ENCODE results near the gene KRTAP10-4. TPM values are rescaled to one million over a fixed set of nuclear protein-coding genes. Genes with fewer than 3 reads are reported as not detected.
"Not testable (repeated sequence)": the region's sequence is repeated elsewhere in the genome, so short reads cannot be mapped to it uniquely, and the experiment has no call there.

The KRTAP10-4 gene
- not detected in 2 replicates for total RNA-seq (2014; rRNA removed; shearing (Covaris generic))

DNA sequence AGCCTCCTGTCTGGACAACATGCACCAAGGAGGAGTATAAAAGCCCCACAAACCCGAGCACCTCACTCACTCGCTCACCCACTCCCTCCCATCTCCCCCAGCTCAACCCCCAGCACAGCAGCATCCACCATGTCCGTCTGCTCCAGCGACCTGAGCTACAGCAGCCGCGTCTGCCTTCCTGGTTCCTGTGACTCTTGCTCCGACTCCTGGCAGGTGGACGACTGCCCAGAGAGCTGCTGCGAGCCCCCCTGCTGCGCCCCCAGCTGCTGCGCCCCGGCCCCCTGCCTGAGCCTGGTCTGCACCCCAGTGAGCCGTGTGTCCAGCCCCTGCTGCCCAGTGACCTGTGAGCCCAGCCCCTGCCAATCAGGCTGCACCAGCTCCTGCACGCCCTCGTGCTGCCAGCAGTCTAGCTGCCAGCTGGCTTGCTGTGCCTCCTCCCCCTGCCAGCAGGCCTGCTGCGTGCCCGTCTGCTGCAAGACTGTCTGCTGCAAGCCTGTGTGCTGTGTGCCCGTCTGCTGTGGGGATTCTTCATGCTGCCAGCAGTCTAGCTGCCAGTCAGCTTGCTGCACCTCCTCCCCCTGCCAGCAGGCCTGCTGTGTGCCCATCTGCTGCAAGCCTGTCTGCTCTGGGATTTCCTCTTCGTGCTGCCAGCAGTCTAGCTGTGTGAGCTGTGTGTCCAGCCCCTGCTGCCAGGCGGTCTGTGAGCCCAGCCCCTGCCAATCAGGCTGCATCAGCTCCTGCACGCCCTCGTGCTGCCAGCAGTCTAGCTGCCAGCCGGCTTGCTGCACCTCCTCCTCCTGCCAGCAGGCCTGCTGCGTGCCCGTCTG lies at the start of gene KRTAP10-4:
Gene KRTAP10-4 (plus strand): TSS at position 100 of the 827 bp plus-strand sequence. CDS start 30 bp downstream, at position 130.
- H3K27me3 ChIP-seq (ENCODE audit: control insufficient read depth, insufficient read depth, low read length); DNase-seq; H3K4me3 ChIP-seq (ENCODE audit: insufficient read depth, low read depth, low read length); H3K36me3 ChIP-seq (replicated peaks; ENCODE audit: control insufficient read depth, insufficient read depth, low read length): not testable (repeated sequence)

DNA sequence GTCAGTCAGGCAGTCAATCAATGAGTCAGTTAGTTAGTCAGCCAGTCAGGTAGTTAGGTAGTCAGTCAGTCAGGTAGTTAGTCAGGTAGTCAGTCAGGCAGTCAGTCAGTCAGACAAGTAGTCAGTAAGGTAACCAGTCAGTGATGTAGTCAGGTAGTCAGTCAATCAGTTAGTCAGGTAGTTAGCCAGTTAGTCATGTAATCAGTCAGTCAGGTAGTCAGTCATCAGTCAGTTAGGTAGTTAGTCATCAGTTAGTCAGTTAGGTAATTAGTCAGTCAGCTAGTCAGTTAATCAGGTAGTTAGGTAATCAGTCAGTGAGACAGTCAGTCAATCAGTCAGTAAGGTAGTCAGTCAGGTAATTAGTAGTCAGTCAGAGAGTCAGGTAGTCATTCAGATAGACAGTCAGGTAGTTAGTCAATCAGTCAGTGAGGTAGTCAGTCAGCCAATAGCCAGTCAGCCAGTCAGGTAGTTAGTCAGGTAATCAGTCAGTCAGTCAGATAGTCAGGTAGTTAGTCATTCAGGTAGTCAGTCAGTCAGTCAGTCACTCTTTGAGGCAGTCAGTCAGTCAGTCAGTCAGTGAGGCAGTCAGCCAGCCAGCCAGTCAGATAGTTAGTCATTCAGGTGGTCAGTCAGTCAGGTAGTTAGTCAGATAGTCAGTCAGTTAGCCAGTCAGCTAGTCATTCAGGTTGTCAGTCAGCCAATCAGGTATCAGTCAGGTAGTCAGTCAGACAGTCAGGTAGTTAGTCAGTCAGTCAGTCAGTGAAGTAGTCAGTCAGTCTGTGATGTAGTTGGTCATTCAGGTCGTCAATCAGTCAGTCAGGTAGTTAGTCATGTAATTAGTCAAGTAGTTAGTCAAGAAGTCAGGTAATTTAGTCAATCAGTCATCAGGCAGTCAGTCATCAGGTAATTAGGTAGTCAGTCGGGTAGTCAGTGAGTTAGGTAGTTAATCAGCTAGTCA lies 48.8 kb upstream of the KRTAP10-4 start:
- H3K4me3 ChIP-seq (ENCODE audit: insufficient read depth, low read depth, low read length): no peak overlapping the region
- no peak for DNase-seq

GRCh38 chr21:44525391-44526095 lies 48.0 kb upstream of the KRTAP10-4 start:
- no peak for DNase-seq
- Histone ChIP-seq H3K4me3 (ENCODE audit: insufficient read depth, low read depth, low read length) (no peak overlapping the region), H3K36me3 (replicated peaks; ENCODE audit: control insufficient read depth, insufficient read depth, low read length) (no peaks in the 10 kb centered on the region), H3K27me3 (ENCODE audit: control insufficient read depth, insufficient read depth, low read length) (no peaks in the 10 kb centered on the region)

More for the DNA sequence above, 48.8 kb upstream of the KRTAP10-4 start:
- Histone ChIP-seq H3K27me3 (ENCODE audit: control insufficient read depth, insufficient read depth, low read length) (no peaks in the 10 kb centered on the region), H3K36me3 (replicated peaks; ENCODE audit: control insufficient read depth, insufficient read depth, low read length) (no peaks in the 10 kb centered on the region)

- Histone ChIP-seq H3K4me3 (ENCODE audit: insufficient read depth, low read depth, low read length) (no peak overlapping the region), H3K36me3 (replicated peaks; ENCODE audit: control insufficient read depth, insufficient read depth, low read length) (no peaks in the 10 kb centered on the region), H3K27me3 (ENCODE audit: control insufficient read depth, insufficient read depth, low read length) (no peaks in the 10 kb centered on the region)
- DNase-seq: no peak
Measured at GRCh38 chr21:44526096-44526997, 47.2 kb upstream of the KRTAP10-4 start.

DNA sequence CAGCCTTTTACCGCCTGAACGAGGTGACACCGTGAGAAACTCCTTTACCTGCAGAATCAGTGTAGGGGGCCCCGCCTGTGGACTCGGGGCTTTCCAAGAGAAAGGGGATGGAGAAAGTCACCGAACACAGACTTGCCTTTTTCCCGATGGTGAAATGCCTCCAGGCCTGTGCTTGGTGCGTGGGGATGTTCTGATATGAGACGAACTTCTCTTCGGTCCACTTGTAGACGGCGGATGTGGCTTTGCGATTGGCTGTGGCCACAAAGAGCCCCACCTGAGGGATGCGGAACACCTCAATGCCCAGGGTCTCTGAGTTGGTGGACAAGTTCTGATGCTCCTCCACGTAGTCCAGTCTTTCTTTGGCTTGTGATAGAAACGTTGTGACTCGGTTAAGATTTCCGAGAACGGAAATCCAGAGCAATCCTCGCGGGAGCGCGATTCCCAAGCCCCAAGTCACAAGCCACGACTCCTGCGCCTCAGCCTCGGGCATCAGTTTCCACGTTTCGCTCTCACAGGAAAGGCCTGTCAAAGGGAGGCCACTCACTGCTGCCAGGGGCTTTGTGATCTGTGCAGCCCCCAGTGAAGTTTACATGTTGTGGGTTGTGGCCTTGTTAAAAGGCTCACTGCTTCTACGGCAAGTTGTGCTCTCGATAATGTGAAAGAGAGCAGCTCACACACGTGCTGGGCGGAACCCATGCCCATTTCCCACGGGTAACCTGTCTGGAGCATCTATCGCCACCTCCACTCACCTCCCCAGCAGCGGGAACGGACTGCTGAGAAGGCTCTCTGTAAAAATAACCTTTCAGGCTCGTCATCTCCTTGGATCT lies 46.2 kb upstream of the KRTAP10-4 start:
- Histone ChIP-seq H3K4me3 (ENCODE audit: insufficient read depth, low read depth, low read length) (no peak overlapping the region), H3K27me3 (ENCODE audit: control insufficient read depth, insufficient read depth, low read length) (no peaks in the 10 kb centered on the region), H3K36me3 (replicated peaks; ENCODE audit: control insufficient read depth, insufficient read depth, low read length) (no peaks in the 10 kb centered on the region)
- no peak for DNase-seq

GRCh38 chr21:44527983-44528633 lies 45.4 kb upstream of the KRTAP10-4 start:
- DNase-seq: peak; percentile 37
- Histone ChIP-seq H3K36me3 (replicated peaks; ENCODE audit: control insufficient read depth, insufficient read depth, low read length) (no peaks in the 10 kb centered on the region), H3K4me3 (ENCODE audit: insufficient read depth, low read depth, low read length) (no peak overlapping the region), H3K27me3 (ENCODE audit: control insufficient read depth, insufficient read depth, low read length) (no peaks in the 10 kb centered on the region)

GRCh38 chr21:44528634-44528995 lies 44.9 kb upstream of the KRTAP10-4 start:
- Histone ChIP-seq H3K27me3 (ENCODE audit: control insufficient read depth, insufficient read depth, low read length) (no peaks in the 10 kb centered on the region), H3K4me3 (ENCODE audit: insufficient read depth, low read depth, low read length) (no peak overlapping the region), H3K36me3 (replicated peaks; ENCODE audit: control insufficient read depth, insufficient read depth, low read length) (no peaks in the 10 kb centered on the region)
- peak; percentile 35 for DNase-seq

DNA sequence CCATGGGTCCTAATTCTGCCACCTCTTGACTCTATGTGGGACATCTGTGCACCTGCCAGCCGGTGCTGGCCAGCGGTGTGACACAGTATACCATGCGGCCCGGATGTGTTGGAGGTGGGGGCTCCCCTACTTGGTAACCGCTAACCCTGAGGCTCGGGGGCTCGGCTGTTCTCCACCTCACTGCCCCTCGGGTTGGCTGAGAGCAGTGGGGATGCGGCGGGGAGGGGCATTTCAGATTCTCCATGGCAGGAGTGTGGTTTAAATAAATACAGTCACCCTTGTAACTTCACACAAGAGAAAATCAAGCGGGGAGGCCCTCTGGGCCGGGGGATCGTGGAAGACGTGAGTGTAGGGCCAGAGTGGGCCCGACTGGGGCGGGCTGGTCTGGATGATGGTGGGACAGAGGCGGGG lies 44.5 kb upstream of the KRTAP10-4 start:
- DNase-seq: peak; percentile 56
- Histone ChIP-seq H3K36me3 (replicated peaks; ENCODE audit: control insufficient read depth, insufficient read depth, low read length) (no peaks in the 10 kb centered on the region), H3K27me3 (ENCODE audit: control insufficient read depth, insufficient read depth, low read length) (no peaks in the 10 kb centered on the region), H3K4me3 (ENCODE audit: insufficient read depth, low read depth, low read length) (no peak overlapping the region)

- Histone ChIP-seq H3K36me3 (replicated peaks; ENCODE audit: control insufficient read depth, insufficient read depth, low read length) (no peaks in the 10 kb centered on the region), H3K4me3 (ENCODE audit: insufficient read depth, low read depth, low read length) (no peak overlapping the region), H3K27me3 (ENCODE audit: control insufficient read depth, insufficient read depth, low read length) (no peaks in the 10 kb centered on the region)
- DNase-seq: no peak
Measured at GRCh38 chr21:44529503-44530125, 43.9 kb upstream of the KRTAP10-4 start.

GRCh38 chr21:44530221-44530902 lies 43.2 kb upstream of the KRTAP10-4 start:
- Histone ChIP-seq H3K36me3 (replicated peaks; ENCODE audit: control insufficient read depth, insufficient read depth, low read length) (no peaks in the 10 kb centered on the region), H3K4me3 (ENCODE audit: insufficient read depth, low read depth, low read length) (no peak overlapping the region), H3K27me3 (ENCODE audit: control insufficient read depth, insufficient read depth, low read length) (no peaks in the 10 kb centered on the region)
- no peak for DNase-seq

- no peaks in the 10 kb centered on the region for H3K27me3 ChIP-seq (ENCODE audit: control insufficient read depth, insufficient read depth, low read length)
- DNase-seq: peak; percentile 38
- H3K36me3 ChIP-seq (replicated peaks; ENCODE audit: control insufficient read depth, insufficient read depth, low read length): no peaks in the 10 kb centered on the region
- no peak overlapping the region for H3K4me3 ChIP-seq (ENCODE audit: insufficient read depth, low read depth, low read length)
Measured at GRCh38 chr21:44530903-44531605, 42.5 kb upstream of the KRTAP10-4 start.
